SK-N-SH (cell line): ENCODE measurements around the gene IL1R1. TPM values are rescaled to one million over a fixed set of nuclear protein-coding genes. Genes with fewer than 3 reads are reported as not detected.

Experiments used
- CTCF ChIA-PET: fragments of 300-600, 350-600 bp; formaldehyde crosslinking; extraction: SDS; loops from one replicate; lab custom pipeline; 2021; lab: Yijun Ruan, JAX
- POLR2A ChIA-PET: fragments of 350-600 bp; sonication (Branson Sonifier 250); formaldehyde crosslinking; extraction: SDS; loops from one replicate; lab custom pipeline; 2020; ENCODE audit warnings: antibody characterized with exemption, inconsistent platforms; lab: Yijun Ruan, JAX
- DNase-seq: peaks from one replicate; pipeline ENCODE4 v3.0.0; 2012
- H2AFZ ChIP-seq: fragments of 200-600 bp; sonication (generic); 2 replicates; pipeline ENCODE4 v1.8.1; 2016; ENCODE audit warnings: antibody characterized with exemption, mild to moderate bottlenecking, low read depth
- H3F3A ChIP-seq: fragments of 200-600 bp; sonication (generic); replicated peaks from 2 replicates; pipeline ENCODE3; 2016; ENCODE audit warnings: antibody characterized with exemption, mild to moderate bottlenecking; ENCODE audit not compliant: insufficient read depth
- H3K27ac ChIP-seq, 2 experiments: fragments of 200-500 bp in 1 of 2; fragments of 200-600 bp in 1 of 2; sonication (Bioruptor generic) in 1 of 2; sonication (generic), shearing (Covaris generic) in 1 of 2; 2 replicates each; pipeline versions ENCODE4 v1.5.1 to v1.6.1; 2014 to 2016; ENCODE audit warnings: low read depth in 2 of 2, inconsistent platforms in 1 of 2, low read length in 1 of 2, mild to moderate bottlenecking in 1 of 2, mixed read lengths in 1 of 2
- H3K27me3 ChIP-seq: fragments of 200-600 bp; sonication (generic), shearing (Covaris generic); 2 replicates; pipeline ENCODE4 v1.6.1; 2016; ENCODE audit warnings: mixed run types; ENCODE audit not compliant: insufficient read depth
- H3K36me3 ChIP-seq, 2 experiments: fragments of 200-500 bp in 1 of 2; fragments of 200-600 bp in 1 of 2; sonication (Bioruptor generic) in 1 of 2; sonication (generic) in 1 of 2; replicated peaks in 1 of 2; 2 replicates each; pipeline versions ENCODE3 to v1.5.1; 2014 to 2016; ENCODE audit warnings: low read length in 1 of 2, mild to moderate bottlenecking in 1 of 2; ENCODE audit not compliant: insufficient read depth in 2 of 2, control insufficient read depth in 1 of 2
- H3K4me1 ChIP-seq, 2 experiments: fragments of 200-500 bp in 1 of 2; fragments of 200-600 bp in 1 of 2; sonication (Bioruptor generic) in 1 of 2; sonication (generic), shearing (Covaris generic) in 1 of 2; 2 replicates each; pipeline versions ENCODE4 v1.5.1 to v1.6.1; 2014 to 2016; ENCODE audit warnings: low read depth in 1 of 2, low read length in 1 of 2, mixed run types in 1 of 2; ENCODE audit not compliant: insufficient read depth in 2 of 2, control insufficient read depth in 1 of 2
- H3K4me2 ChIP-seq: fragments of 200-600 bp; sonication (generic), shearing (Covaris generic); 2 replicates; pipeline ENCODE4 v1.6.1; 2017; ENCODE audit warnings: mixed run types
- H3K4me3 ChIP-seq, 2 experiments: fragments of 200-500 bp in 1 of 2; fragments of 200-600 bp in 1 of 2; sonication (Bioruptor generic) in 1 of 2; sonication (generic), shearing (Covaris generic) in 1 of 2; 2 replicates each; pipeline versions ENCODE4 v1.5.1 to v1.8.1; 2014 to 2016; ENCODE audit warnings: low read depth in 2 of 2, inconsistent platforms in 1 of 2, low read length in 1 of 2, mild to moderate bottlenecking in 1 of 2, mixed read lengths in 1 of 2, moderate library complexity in 1 of 2
- H3K79me2 ChIP-seq: fragments of 200-600 bp; sonication (generic); 2 replicates; pipeline ENCODE4 v1.8.1; 2017; ENCODE audit warnings: mild to moderate bottlenecking; ENCODE audit not compliant: insufficient read depth
- H3K9ac ChIP-seq: fragments of 200-600 bp; sonication (generic); 2 replicates; pipeline ENCODE4 v1.6.1; 2017; ENCODE audit warnings: mixed run types
- H3K9me2 ChIP-seq: fragments of 200-600 bp; sonication (generic); 2 replicates; pipeline ENCODE4 v1.6.1; 2017; ENCODE audit warnings: mixed run types
- H3K9me3 ChIP-seq: fragments of 200-600 bp; sonication (generic); 2 replicates; pipeline ENCODE4 v1.6.1; 2017; ENCODE audit warnings: mixed run types, mild to moderate bottlenecking, moderate library complexity
- H4K20me1 ChIP-seq: fragments of 200-600 bp; sonication (generic); 2 replicates; pipeline ENCODE4 v1.6.1; 2017; ENCODE audit warnings: mild to moderate bottlenecking, mixed run types; ENCODE audit not compliant: insufficient read depth
- CHD2 ChIP-seq: fragments of 150-350 bp; IDR thresholded peaks from 2 replicates; pipeline ENCODE4 v1.6.1; 2018; ENCODE audit warnings: low read length; ENCODE audit not compliant: partially characterized antibody
- EP300 ChIP-seq, 2 experiments: IDR thresholded peaks; 2 replicates each; pipeline versions ENCODE4 v1.4.0 to v1.6.1; 2012; ENCODE audit warnings: borderline replicate concordance in 1 of 2, low read depth in 1 of 2, low read length in 1 of 2
- EZH2phosphoT487 ChIP-seq: fragments of 200-600 bp; sonication (generic); IDR thresholded peaks from 2 replicates; pipeline ENCODE4 v1.6.1; 2017; ENCODE audit warnings: low read depth, mixed run types, mild to moderate bottlenecking, antibody characterized with exemption, moderate library complexity, borderline replicate concordance
- FOXJ3 ChIP-seq: sonication (generic); formaldehyde crosslinking; IDR thresholded peaks from 2 replicates; pipeline ENCODE4 v1.5.1; 2020; ENCODE audit warnings: mild to moderate bottlenecking, missing genetic modification reagents
- FOXM1 ChIP-seq: IDR thresholded peaks from 2 replicates; pipeline ENCODE4 v1.4.0; 2012; ENCODE audit warnings: low read depth, mild to moderate bottlenecking
- GABPA ChIP-seq: IDR thresholded peaks from 2 replicates; pipeline ENCODE4 v1.4.0; 2012; ENCODE audit warnings: low read depth, mild to moderate bottlenecking
- JUND ChIP-seq: IDR thresholded peaks from 2 replicates; pipeline ENCODE4 v1.4.0; 2012
- MEF2A ChIP-seq: IDR thresholded peaks from 2 replicates; pipeline ENCODE4 v1.4.0; 2012; ENCODE audit warnings: low read depth, borderline replicate concordance
- NFIC ChIP-seq: IDR thresholded peaks from 2 replicates; pipeline ENCODE4 v1.4.0; 2012; ENCODE audit warnings: borderline replicate concordance
- RAD21 ChIP-seq: IDR thresholded peaks from 2 replicates; pipeline ENCODE4 v1.6.1; 2012; ENCODE audit warnings: mild to moderate bottlenecking, low read length
- RCOR1 ChIP-seq: fragments of 150-350 bp; IDR thresholded peaks from 2 replicates; pipeline ENCODE4 v1.6.1; 2017; ENCODE audit warnings: antibody characterized with exemption, low read length
- RFX5 ChIP-seq: IDR thresholded peaks from 2 replicates; pipeline ENCODE4 v1.6.1; 2012; ENCODE audit warnings: mild to moderate bottlenecking, improper control_type of control experiment, low read length
- RXRA ChIP-seq: IDR thresholded peaks from 2 replicates; pipeline ENCODE4 v1.4.0; 2012; ENCODE audit warnings: low read depth, mild to moderate bottlenecking, borderline replicate concordance
- SMC3 ChIP-seq: IDR thresholded peaks from 2 replicates; pipeline ENCODE4 v1.6.1; 2012; ENCODE audit warnings: low read depth, low read length, improper control_type of control experiment
- TAF1 ChIP-seq: IDR thresholded peaks from 2 replicates; pipeline ENCODE4 v1.6.1; 2012; ENCODE audit warnings: low read depth, mild to moderate bottlenecking, low read length, moderate library complexity, borderline replicate concordance
- WGBS: methylation state at CpG from one replicate; pipeline ENCODE4 v1.1.6; 2017; ENCODE audit warnings: low lambda C conversion rate; 5-methylcytosine and 5-hydroxymethylcytosine counted together
- polyA plus RNA-seq, 3 experiments: library from polyadenylated mRNA; depleted of rRNA; stranded (reverse); fragments of >200 nt; gene quantifications; 2 replicates each; pipeline ENCODE4 v1.2.3, GENCODE V29; 2012
- TF ChIP-seq, protein P1 (sequence below): IDR thresholded peaks from 2 replicates; pipeline ENCODE4 v1.4.0; 2012; ENCODE audit warnings: low read depth, borderline replicate concordance
- TF ChIP-seq, protein P2 (sequence below): IDR thresholded peaks from 2 replicates; pipeline ENCODE4; 2012
- TF ChIP-seq, protein P3 (sequence below): fragments of 200-600 bp; sonication (generic); IDR thresholded peaks from 2 replicates; pipeline ENCODE4 v1.6.1; 2017; ENCODE audit warnings: antibody characterized with exemption, mild to moderate bottlenecking, moderate library complexity
- TF ChIP-seq, protein P4 (sequence below): IDR thresholded peaks from 2 replicates; pipeline ENCODE4 v1.4.0; 2012; ENCODE audit warnings: low read depth
- TF ChIP-seq, protein P5 (sequence below): IDR thresholded peaks from 2 replicates; pipeline ENCODE4 v1.4.0; 2012; ENCODE audit warnings: low read depth, borderline replicate concordance

The IL1R1 gene
- polyA plus RNA-seq, 1 of the 3 experiments (the other 2 are of a cell fraction) = 13.3 TPM

DNA sequence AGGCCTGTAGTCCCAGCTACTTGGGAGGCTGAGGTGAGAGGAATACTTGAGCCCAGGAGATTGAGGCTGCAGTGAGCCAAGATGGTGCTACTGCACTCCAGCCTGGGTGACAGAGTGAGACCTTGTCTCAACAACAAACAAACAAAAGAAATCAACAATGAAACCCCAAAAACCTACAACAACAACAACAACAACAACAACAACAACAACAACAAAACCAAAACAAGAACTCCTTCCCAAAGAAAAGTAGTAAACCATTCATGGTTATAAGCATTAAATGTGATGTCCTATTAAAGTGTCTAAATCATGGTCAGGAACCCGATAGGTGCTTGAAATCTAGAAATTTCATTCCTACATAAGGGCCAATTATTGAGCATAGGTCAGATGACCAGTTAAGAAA lies 13.5 kb upstream of the IL1R1 start:
- ChIA-PET CTCF (no interaction called here), POLR2A (no interaction called here)
- Histone ChIP-seq H3K4me3 (no peak overlapping the region), H3K9me3 (peaks cover 7% of the 10 kb centered on the region; the same call in 1 of the 2 replicates), H3K79me2 (no peaks in the 10 kb centered on the region), H3F3A (peaks cover 15% of the 10 kb centered on the region), H3K36me3 (no peaks in the 10 kb centered on the region), H3K4me2 (no peak overlapping the region), H3K27me3 (no peaks in the 10 kb centered on the region), H4K20me1 (no peaks in the 10 kb centered on the region), H3K4me1 (peaks cover 0 to 3% of the 10 kb centered on the region in 2 experiments; a peak in 1 of 4 replicates), H3K9ac (no peak overlapping the region), H3K9me2 (no peaks in the 10 kb centered on the region), H2AFZ (no peak overlapping the region), H3K27ac (peak overlapping the region in 1 of 2 experiments; percentile 97; a peak in 1 of 4 replicates)
- DNase-seq = no peak
- TF ChIP-seq CHD2 (no peak), RCOR1 (no peak), JUND (no peak), FOXM1 (no peak), MEF2A (no peak), RXRA (no peak), NFIC (no peak)
- TF ChIP-seq, protein P1, sequence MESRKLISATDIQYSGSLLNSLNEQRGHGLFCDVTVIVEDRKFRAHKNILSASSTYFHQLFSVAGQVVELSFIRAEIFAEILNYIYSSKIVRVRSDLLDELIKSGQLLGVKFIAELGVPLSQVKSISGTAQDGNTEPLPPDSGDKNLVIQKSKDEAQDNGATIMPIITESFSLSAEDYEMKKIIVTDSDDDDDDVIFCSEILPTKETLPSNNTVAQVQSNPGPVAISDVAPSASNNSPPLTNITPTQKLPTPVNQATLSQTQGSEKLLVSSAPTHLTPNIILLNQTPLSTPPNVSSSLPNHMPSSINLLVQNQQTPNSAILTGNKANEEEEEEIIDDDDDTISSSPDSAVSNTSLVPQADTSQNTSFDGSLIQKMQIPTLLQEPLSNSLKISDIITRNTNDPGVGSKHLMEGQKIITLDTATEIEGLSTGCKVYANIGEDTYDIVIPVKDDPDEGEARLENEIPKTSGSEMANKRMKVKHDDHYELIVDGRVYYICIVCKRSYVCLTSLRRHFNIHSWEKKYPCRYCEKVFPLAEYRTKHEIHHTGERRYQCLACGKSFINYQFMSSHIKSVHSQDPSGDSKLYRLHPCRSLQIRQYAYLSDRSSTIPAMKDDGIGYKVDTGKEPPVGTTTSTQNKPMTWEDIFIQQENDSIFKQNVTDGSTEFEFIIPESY = no peak
- TF ChIP-seq, protein P2, sequence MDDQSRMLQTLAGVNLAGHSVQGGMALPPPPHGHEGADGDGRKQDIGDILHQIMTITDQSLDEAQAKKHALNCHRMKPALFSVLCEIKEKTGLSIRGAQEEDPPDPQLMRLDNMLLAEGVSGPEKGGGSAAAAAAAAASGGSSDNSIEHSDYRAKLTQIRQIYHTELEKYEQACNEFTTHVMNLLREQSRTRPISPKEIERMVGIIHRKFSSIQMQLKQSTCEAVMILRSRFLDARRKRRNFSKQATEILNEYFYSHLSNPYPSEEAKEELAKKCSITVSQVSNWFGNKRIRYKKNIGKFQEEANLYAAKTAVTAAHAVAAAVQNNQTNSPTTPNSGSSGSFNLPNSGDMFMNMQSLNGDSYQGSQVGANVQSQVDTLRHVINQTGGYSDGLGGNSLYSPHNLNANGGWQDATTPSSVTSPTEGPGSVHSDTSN = no peak
- TF ChIP-seq, protein P3, sequence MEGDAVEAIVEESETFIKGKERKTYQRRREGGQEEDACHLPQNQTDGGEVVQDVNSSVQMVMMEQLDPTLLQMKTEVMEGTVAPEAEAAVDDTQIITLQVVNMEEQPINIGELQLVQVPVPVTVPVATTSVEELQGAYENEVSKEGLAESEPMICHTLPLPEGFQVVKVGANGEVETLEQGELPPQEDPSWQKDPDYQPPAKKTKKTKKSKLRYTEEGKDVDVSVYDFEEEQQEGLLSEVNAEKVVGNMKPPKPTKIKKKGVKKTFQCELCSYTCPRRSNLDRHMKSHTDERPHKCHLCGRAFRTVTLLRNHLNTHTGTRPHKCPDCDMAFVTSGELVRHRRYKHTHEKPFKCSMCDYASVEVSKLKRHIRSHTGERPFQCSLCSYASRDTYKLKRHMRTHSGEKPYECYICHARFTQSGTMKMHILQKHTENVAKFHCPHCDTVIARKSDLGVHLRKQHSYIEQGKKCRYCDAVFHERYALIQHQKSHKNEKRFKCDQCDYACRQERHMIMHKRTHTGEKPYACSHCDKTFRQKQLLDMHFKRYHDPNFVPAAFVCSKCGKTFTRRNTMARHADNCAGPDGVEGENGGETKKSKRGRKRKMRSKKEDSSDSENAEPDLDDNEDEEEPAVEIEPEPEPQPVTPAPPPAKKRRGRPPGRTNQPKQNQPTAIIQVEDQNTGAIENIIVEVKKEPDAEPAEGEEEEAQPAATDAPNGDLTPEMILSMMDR = no peak
- whole genome bisulfite sequencing = 68% methylated on average over 1 of the region's 1 CpG

DNA sequence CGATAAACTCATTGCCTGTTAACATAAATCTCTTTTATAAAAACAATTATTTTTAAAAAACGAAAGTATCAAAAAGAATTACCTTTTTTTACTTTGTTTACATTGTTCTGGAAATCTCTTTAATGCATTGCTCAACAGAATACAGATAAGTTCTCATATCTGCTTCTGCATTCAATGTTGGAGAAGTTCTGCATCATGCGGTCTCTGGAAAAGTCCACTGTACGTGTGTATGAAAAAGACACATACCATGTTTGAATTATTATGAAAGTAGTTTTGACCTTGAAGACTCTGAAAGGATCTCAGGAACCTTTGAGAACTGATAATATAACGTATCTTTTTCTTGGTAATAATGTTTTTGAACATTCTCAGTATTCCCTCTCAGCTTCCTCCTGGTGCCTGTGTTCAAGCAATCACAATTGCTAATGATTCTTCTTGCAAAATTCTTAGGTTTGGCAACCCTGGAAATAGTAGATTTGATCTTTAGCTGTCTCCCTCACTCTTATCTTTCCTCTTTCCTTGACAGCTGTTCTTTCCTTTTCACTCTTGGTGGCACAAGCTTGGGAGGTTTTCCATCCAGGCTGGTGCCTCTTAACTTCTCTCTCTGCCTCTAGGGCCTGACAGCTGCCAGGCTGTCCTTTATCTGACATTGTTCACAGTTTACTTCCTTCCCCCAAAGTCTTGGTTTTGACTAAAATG lies 12.4 kb upstream of the IL1R1 start:
- ChIA-PET POLR2A (no interaction called here), CTCF (no interaction called here)
- no peak overlapping the region for H2AFZ ChIP-seq
- peaks cover 0 to 3% of the 10 kb centered on the region in 2 experiments; a peak in 1 of 4 replicates for H3K4me1 ChIP-seq
- peaks cover 7% of the 10 kb centered on the region; the same call in 1 of the 2 replicates for H3K9me3 ChIP-seq
- WGBS = 57% methylated on average over 5 of the region's 5 CpGs
- no peaks in the 10 kb centered on the region for H3K27me3 ChIP-seq
- no peaks in the 10 kb centered on the region for H3K36me3 ChIP-seq
- H4K20me1 ChIP-seq = no peaks in the 10 kb centered on the region
- H3K9ac ChIP-seq = no peak overlapping the region
- no peaks in the 10 kb centered on the region for H3K79me2 ChIP-seq
- H3K27ac ChIP-seq = no peak overlapping the region
- H3F3A ChIP-seq = peaks cover 15% of the 10 kb centered on the region
- H3K4me3 ChIP-seq = no peak overlapping the region
- no peak for DNase-seq
- H3K4me2 ChIP-seq = no peak overlapping the region
- no peaks in the 10 kb centered on the region for H3K9me2 ChIP-seq
- TF ChIP-seq GABPA (no peak), EP300 (IDR thresholded peaks at IDR 0.05; ENCODE audit: borderline replicate concordance in 1 of 2, low read depth in 1 of 2, low read length in 1 of 2) (no peak), FOXM1 (no peak), RFX5 (no peak), EZH2phosphoT487 (no peak), RAD21 (no peak), TAF1 (no peak), MEF2A (no peak), SMC3 (no peak), FOXJ3 (CRISPR knock-in tag) (no peak)
- TF ChIP-seq, protein P4, sequence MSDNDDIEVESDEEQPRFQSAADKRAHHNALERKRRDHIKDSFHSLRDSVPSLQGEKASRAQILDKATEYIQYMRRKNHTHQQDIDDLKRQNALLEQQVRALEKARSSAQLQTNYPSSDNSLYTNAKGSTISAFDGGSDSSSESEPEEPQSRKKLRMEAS = no peak
- TF ChIP-seq, protein P5, sequence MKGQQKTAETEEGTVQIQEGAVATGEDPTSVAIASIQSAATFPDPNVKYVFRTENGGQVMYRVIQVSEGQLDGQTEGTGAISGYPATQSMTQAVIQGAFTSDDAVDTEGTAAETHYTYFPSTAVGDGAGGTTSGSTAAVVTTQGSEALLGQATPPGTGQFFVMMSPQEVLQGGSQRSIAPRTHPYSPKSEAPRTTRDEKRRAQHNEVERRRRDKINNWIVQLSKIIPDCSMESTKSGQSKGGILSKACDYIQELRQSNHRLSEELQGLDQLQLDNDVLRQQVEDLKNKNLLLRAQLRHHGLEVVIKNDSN = no peak
